Endothelial cell (in vitro differentiated cells): ENCODE results near the gene SLC8A1. TPM values are rescaled to one million over a fixed set of nuclear protein-coding genes. Genes with fewer than 3 reads are reported as not detected.

Experiments used
- DNase-seq: peaks from one replicate; pipeline ENCODE4 v3.0.0; 2021; ENCODE audit warnings: low spot score
- H3K27ac Mint-ChIP-seq: one replicate; pipeline ENCODE4 v1.8.0; 2021; ENCODE audit warnings: mixed read lengths, inconsistent platforms; ENCODE audit not compliant: unreplicated experiment
- H3K27me3 Mint-ChIP-seq: one replicate; pipeline ENCODE4 v1.8.0; 2021; ENCODE audit warnings: mild to moderate bottlenecking, moderate library complexity, mixed read lengths, inconsistent platforms; ENCODE audit not compliant: unreplicated experiment
- H3K36me3 Mint-ChIP-seq: one replicate; pipeline ENCODE4 v1.8.0; 2021; ENCODE audit warnings: mild to moderate bottlenecking, low read depth, mixed read lengths, inconsistent platforms; ENCODE audit not compliant: unreplicated experiment
- H3K4me1 Mint-ChIP-seq: one replicate; pipeline ENCODE4 v1.8.0; 2021; ENCODE audit warnings: mild to moderate bottlenecking, mixed read lengths, inconsistent platforms; ENCODE audit not compliant: unreplicated experiment
- H3K4me3 Mint-ChIP-seq: one replicate; pipeline ENCODE4 v1.8.0; 2021; ENCODE audit warnings: mild to moderate bottlenecking, mixed read lengths, inconsistent platforms; ENCODE audit not compliant: unreplicated experiment
- H3K9me3 Mint-ChIP-seq: one replicate; pipeline ENCODE4 v1.8.0; 2021; ENCODE audit warnings: mixed read lengths, inconsistent platforms; ENCODE audit not compliant: unreplicated experiment
- CTCF ChIP-seq: fragments of 200-600 bp; sonication (generic); IDR thresholded peaks from one replicate; pipeline ENCODE4 v1.5.0; 2021; ENCODE audit warnings: antibody characterized with exemption; ENCODE audit not compliant: unreplicated experiment
- total RNA-seq: library from RNA; stranded (reverse); fragmentation: NEBNext Ultra II Directional; extraction: Animal tissue kit (Norgen Biotek cat#: 25700); gene quantifications from one replicate; pipeline ENCODE4 v1.2.1, GENCODE V29; 2021; ENCODE audit not compliant: unreplicated experiment

The SLC8A1 gene
- total RNA-seq, 1 donor from 2014 or later: 0.80 TPM

GRCh38 chr2:40213619-40214018 is 238.3 kb downstream of the SLC8A1 start:
- Mint-ChIP-seq H3K4me1 (no peaks in the 10 kb centered on the region), H3K36me3 (no peaks in the 10 kb centered on the region), H3K27ac (no peak overlapping the region), H3K9me3 (no peaks in the 10 kb centered on the region), H3K4me3 (no peak overlapping the region), H3K27me3 (no peaks in the 10 kb centered on the region)
- TF ChIP-seq CTCF: no peak
- no peak for DNase-seq

DNA sequence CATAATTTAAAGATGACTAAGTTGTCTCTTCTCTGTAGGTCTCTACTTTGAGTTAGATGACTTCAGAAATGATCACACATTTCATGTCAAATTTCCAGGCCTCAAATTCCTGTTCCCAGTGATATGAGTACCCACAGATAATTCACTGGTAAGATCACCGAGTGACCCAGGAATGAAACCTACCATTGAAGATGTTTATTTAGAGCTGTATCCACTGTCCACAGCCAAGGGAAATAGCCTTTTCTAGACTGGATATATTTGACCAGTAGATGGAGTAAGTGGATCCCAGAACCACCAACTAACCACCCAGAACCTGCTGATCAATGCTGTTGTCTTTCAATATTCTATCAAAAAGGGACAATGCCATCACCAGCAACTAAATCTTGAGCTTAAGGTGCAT is 238.8 kb downstream of the SLC8A1 start:
- no peak for TF ChIP-seq CTCF
- no peaks in the 10 kb centered on the region for H3K27me3 Mint-ChIP-seq
- H3K27ac Mint-ChIP-seq: no peak overlapping the region
- no peaks in the 10 kb centered on the region for H3K36me3 Mint-ChIP-seq
- H3K9me3 Mint-ChIP-seq: no peaks in the 10 kb centered on the region
- no peaks in the 10 kb centered on the region for H3K4me1 Mint-ChIP-seq
- no peak for DNase-seq
- no peak overlapping the region for H3K4me3 Mint-ChIP-seq

- H3K4me3 Mint-ChIP-seq: no peak overlapping the region
- no peaks in the 10 kb centered on the region for H3K4me1 Mint-ChIP-seq
- no peak overlapping the region for H3K27ac Mint-ChIP-seq
- H3K9me3 Mint-ChIP-seq: no peaks in the 10 kb centered on the region
- H3K36me3 Mint-ChIP-seq: no peaks in the 10 kb centered on the region
- no peaks in the 10 kb centered on the region for H3K27me3 Mint-ChIP-seq
- DNase-seq: no peak
- TF ChIP-seq CTCF: no peak
Observed at GRCh38 chr2:40210968-40211353, 240.9 kb downstream of the SLC8A1 start.

DNA sequence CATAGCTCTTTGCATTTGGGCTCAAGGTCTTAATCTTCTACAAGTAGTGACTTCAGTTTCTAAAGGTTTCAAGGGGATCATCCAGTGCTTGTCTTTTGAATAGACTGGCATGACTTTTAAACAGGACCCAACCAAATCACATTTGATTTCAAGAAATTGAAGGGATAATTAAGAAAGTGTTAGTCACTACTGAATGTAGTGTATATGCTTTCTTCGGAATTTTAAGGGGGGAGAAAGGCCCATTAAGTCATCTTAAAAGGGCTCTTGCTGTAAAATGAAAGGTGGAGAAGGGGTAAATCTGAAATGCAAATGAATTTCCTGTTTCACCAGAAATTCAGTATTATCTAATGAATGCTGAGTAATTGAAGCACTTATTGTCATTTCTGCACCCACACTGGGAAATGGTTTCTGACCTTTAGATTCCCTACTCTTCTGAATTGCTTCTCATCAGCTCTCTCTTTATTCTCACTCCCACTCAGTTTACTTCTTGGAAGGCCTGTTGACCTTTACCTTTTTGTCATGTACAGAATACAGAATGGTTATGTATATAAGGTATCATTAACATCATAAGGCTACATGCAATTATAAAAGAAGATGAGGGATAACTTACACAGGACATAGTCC is 241.4 kb downstream of the SLC8A1 start:
- H3K4me1 Mint-ChIP-seq: no peaks in the 10 kb centered on the region
- no peak overlapping the region for H3K27ac Mint-ChIP-seq
- H3K4me3 Mint-ChIP-seq: no peak overlapping the region
- no peaks in the 10 kb centered on the region for H3K36me3 Mint-ChIP-seq
- no peaks in the 10 kb centered on the region for H3K9me3 Mint-ChIP-seq
- H3K27me3 Mint-ChIP-seq: no peaks in the 10 kb centered on the region
- no peak for DNase-seq
- no peak for TF ChIP-seq CTCF

DNA sequence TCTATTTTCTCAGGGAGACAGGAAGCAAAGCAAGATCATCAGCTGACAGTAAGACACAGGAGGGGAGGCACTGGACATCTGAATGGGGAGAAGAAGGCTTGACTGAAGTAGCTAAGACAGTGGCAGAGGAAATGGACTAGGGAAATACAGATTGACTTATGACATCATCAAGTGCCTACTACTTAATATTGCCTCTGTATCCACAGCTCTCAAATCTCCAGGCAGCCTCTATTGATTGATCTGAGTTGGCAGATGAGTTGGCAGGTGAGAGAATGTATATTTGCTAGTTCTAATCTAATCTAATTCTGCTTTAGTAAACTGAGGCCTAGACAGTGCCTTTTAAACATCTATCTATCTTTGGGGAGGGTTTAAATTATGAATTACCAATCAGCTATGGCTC is 242.1 kb downstream of the SLC8A1 start:
- DNase-seq: no peak

More for the DNA sequence above, 242.1 kb downstream of the SLC8A1 start:
- Mint-ChIP-seq H3K4me1 (no peaks in the 10 kb centered on the region), H3K27ac (no peak overlapping the region), H3K4me3 (no peak overlapping the region), H3K27me3 (no peaks in the 10 kb centered on the region), H3K9me3 (no peaks in the 10 kb centered on the region), H3K36me3 (no peaks in the 10 kb centered on the region)
- no peak for TF ChIP-seq CTCF
